Measurements from ENCODE around the gene SLBP. TPM values are rescaled to one million over a fixed set of nuclear protein-coding genes. Genes with fewer than 3 reads are reported as not detected.

SLBP gene
- total RNA-seq, 4 donors from 2014 or later: 36.9 to 59.1 (median 40.8) TPM

- WGBS: 82% methylated on average over 7 of the region's 7 CpGs
- no peak overlapping the region for H3K27ac ChIP-seq
- TF ChIP-seq POLR2A (IDR thresholded peaks at IDR 0.05): no peak
- no peak for TF ChIP-seq EP300 (IDR thresholded peaks at IDR 0.05)
- TF ChIP-seq POLR2AphosphoS5 (IDR thresholded peaks at IDR 0.05): no peak
- TF ChIP-seq CTCF (IDR thresholded peaks at IDR 0.05): no peak
These were observed 65.4 kb downstream of the SLBP start for GRCh38 chr4:1646690-1647089.

GRCh38 chr4:1644891-1645657, 67.0 kb downstream of the SLBP start:
- TF ChIP-seq CTCF (IDR thresholded peaks at IDR 0.05) (no peak), POLR2A (IDR thresholded peaks at IDR 0.05) (no peak), POLR2AphosphoS5 (IDR thresholded peaks at IDR 0.05) (no peak), EP300 (IDR thresholded peaks at IDR 0.05) (no peak)
- 24% methylated on average over 8 of the region's 21 CpGs for WGBS
- no peak for DNase-seq (ENCODE audit: low spot score in 2 of 2)
- H3K27ac ChIP-seq: no peak overlapping the region
- peaks cover 13% of the 10 kb centered on the region for H3K4me1 ChIP-seq
- no peaks in the 10 kb centered on the region for H3K36me3 ChIP-seq
- H3K4me3 ChIP-seq: no peak overlapping the region
- H3K27me3 ChIP-seq: no peaks in the 10 kb centered on the region
- no peaks in the 10 kb centered on the region for H3K9me3 ChIP-seq

More at GRCh38 chr4:1646690-1647089, 65.4 kb downstream of the SLBP start:
- Histone ChIP-seq H3K4me1 (peaks cover 13% of the 10 kb centered on the region), H3K4me3 (no peak overlapping the region), H3K27me3 (no peaks in the 10 kb centered on the region), H3K36me3 (no peaks in the 10 kb centered on the region), H3K9me3 (no peaks in the 10 kb centered on the region)
- DNase-seq (ENCODE audit: low spot score in 2 of 2): no peak

- no peaks in the 10 kb centered on the region for H3K36me3 ChIP-seq
- H3K4me1 ChIP-seq: peaks cover 13% of the 10 kb centered on the region
- no peak for DNase-seq (ENCODE audit: low spot score in 2 of 2)
- H3K27me3 ChIP-seq: no peaks in the 10 kb centered on the region
- H3K4me3 ChIP-seq: no peak overlapping the region
- TF ChIP-seq POLR2A (IDR thresholded peaks at IDR 0.05) (no peak), POLR2AphosphoS5 (IDR thresholded peaks at IDR 0.05) (no peak), EP300 (IDR thresholded peaks at IDR 0.05) (no peak), CTCF (IDR thresholded peaks at IDR 0.05) (no peak)
- H3K27ac ChIP-seq: no peak overlapping the region
- 90% methylated on average over 32 of the region's 48 CpGs for WGBS
- no peaks in the 10 kb centered on the region for H3K9me3 ChIP-seq
These were observed 68.0 kb downstream of the SLBP start for GRCh38 chr4:1643971-1644735.

Other genes with a start within 250 kb of the SLBP start
- gene FAM53A, start 28.0 kb downstream of the SLBP start, total RNA-seq: 1 to 10 TPM; 2.2 to 8.0 (median 4.9) TPM
- 10 to 100 TPM; 50.4 to 77.2 (median 57.6) TPM for gene TMEM129, start 9.0 kb upstream of the SLBP start, total RNA-seq
- gene TACC3, start 9.2 kb upstream of the SLBP start, total RNA-seq: 10 to 100 TPM in 2 of 4 donors, 1 to 10 TPM in 2; 7.2 to 11.7 (median 8.8) TPM
- 100 to 1,000 TPM; 511 to 829 (median 662) TPM for gene FGFR3, start 81.0 kb upstream of the SLBP start, total RNA-seq
- 10 to 100 TPM; 64.0 to 73.5 (median 65.2) TPM for gene LETM1, start 143.8 kb upstream of the SLBP start, total RNA-seq
- gene NSD2, start 159.1 kb upstream of the SLBP start, total RNA-seq: 10 to 100 TPM; 25.3 to 46.7 (median 27.4) TPM